ENCODE results near the gene ABTB1. TPM values are rescaled to one million over a fixed set of nuclear protein-coding genes. Genes with fewer than 3 reads are reported as not detected.

The ABTB1 gene
- polyA plus RNA-seq (2012; ENCODE audit: missing spikeins): 8.1 TPM

- DNase-seq (ENCODE audit: insufficient read length) (peak; percentile 95), FAIRE-seq (peak; percentile 83)
- TF ChIP-seq POLR2AphosphoS5 (IDR thresholded peaks at IDR 0.05; ENCODE audit: low read depth, low read length) (peak; percentile 58; the same call in 1 of the 2 replicates), TAF1 (IDR thresholded peaks at IDR 0.05; ENCODE audit: borderline replicate concordance, low read depth, low read length) (peak; percentile 60; the same call in 1 of the 2 replicates), POLR2A (IDR thresholded peaks at IDR 0.05; ENCODE audit: low read depth, low read length) (peak; percentile 78)
Measured at GRCh38 chr3:127672429-127673190, at the start of gene ABTB1. TSS of gene ABTB1 (plus strand) at chr3:127672952. CDS start at chr3:127673026, 74 bp downstream.

- FAIRE-seq (no peak), DNase-seq (ENCODE audit: insufficient read length) (no peak)
- TF ChIP-seq POLR2AphosphoS5 (IDR thresholded peaks at IDR 0.05; ENCODE audit: low read depth, low read length) (no peak), POLR2A (IDR thresholded peaks at IDR 0.05; ENCODE audit: low read depth, low read length) (no peak), TAF1 (IDR thresholded peaks at IDR 0.05; ENCODE audit: borderline replicate concordance, low read depth, low read length) (no peak)
Measured at GRCh38 chr3:127624063-127624462, 48.7 kb upstream of the ABTB1 start.

DNA sequence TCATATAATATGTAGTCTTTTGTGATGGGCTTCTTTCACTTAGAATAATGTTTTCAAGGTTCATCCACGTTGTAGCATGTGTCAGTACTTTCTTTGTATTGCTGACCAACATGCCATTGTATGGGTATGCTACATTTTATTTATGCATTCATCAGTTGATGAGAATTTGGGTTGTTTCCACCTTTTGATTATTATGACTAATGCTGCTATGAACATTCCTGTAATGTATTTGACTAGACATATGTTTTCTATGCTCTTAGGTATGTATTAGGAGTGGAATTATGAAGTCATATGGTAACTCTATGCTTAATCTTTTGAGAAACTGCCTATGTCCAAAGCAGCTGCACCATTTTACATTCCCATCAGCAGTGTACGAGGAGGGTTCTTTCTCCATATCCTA, 46.9 kb upstream of the ABTB1 start:
- TF ChIP-seq POLR2AphosphoS5 (IDR thresholded peaks at IDR 0.05; ENCODE audit: low read depth, low read length) (no peak), TAF1 (IDR thresholded peaks at IDR 0.05; ENCODE audit: borderline replicate concordance, low read depth, low read length) (no peak), POLR2A (IDR thresholded peaks at IDR 0.05; ENCODE audit: low read depth, low read length) (no peak)
- FAIRE-seq (no peak), DNase-seq (ENCODE audit: insufficient read length) (no peak)

GRCh38 chr3:127628426-127628787, 44.3 kb upstream of the ABTB1 start:
- FAIRE-seq (no peak), DNase-seq (ENCODE audit: insufficient read length) (no peak)
- TF ChIP-seq POLR2A (IDR thresholded peaks at IDR 0.05; ENCODE audit: low read depth, low read length) (no peak), POLR2AphosphoS5 (IDR thresholded peaks at IDR 0.05; ENCODE audit: low read depth, low read length) (no peak), TAF1 (IDR thresholded peaks at IDR 0.05; ENCODE audit: borderline replicate concordance, low read depth, low read length) (no peak)

GRCh38 chr3:127628788-127629466, 43.8 kb upstream of the ABTB1 start, which contains the start of gene PODXL2:
TSS of gene PODXL2 (plus strand) at chr3:127629185. CDS start at chr3:127629220, 35 bp downstream.
- TF ChIP-seq POLR2A (IDR thresholded peaks at IDR 0.05; ENCODE audit: low read depth, low read length) (no peak), POLR2AphosphoS5 (IDR thresholded peaks at IDR 0.05; ENCODE audit: low read depth, low read length) (no peak), TAF1 (IDR thresholded peaks at IDR 0.05; ENCODE audit: borderline replicate concordance, low read depth, low read length) (no peak)
- FAIRE-seq (no peak), DNase-seq (ENCODE audit: insufficient read length) (peak; percentile 50)

GRCh38 chr3:127629467-127630403, 43.0 kb upstream of the ABTB1 start:
- TF ChIP-seq POLR2A (IDR thresholded peaks at IDR 0.05; ENCODE audit: low read depth, low read length) (no peak), TAF1 (IDR thresholded peaks at IDR 0.05; ENCODE audit: borderline replicate concordance, low read depth, low read length) (no peak), POLR2AphosphoS5 (IDR thresholded peaks at IDR 0.05; ENCODE audit: low read depth, low read length) (no peak)
- no peak for DNase-seq (ENCODE audit: insufficient read length)
- peak; percentile 86 for FAIRE-seq

DNA sequence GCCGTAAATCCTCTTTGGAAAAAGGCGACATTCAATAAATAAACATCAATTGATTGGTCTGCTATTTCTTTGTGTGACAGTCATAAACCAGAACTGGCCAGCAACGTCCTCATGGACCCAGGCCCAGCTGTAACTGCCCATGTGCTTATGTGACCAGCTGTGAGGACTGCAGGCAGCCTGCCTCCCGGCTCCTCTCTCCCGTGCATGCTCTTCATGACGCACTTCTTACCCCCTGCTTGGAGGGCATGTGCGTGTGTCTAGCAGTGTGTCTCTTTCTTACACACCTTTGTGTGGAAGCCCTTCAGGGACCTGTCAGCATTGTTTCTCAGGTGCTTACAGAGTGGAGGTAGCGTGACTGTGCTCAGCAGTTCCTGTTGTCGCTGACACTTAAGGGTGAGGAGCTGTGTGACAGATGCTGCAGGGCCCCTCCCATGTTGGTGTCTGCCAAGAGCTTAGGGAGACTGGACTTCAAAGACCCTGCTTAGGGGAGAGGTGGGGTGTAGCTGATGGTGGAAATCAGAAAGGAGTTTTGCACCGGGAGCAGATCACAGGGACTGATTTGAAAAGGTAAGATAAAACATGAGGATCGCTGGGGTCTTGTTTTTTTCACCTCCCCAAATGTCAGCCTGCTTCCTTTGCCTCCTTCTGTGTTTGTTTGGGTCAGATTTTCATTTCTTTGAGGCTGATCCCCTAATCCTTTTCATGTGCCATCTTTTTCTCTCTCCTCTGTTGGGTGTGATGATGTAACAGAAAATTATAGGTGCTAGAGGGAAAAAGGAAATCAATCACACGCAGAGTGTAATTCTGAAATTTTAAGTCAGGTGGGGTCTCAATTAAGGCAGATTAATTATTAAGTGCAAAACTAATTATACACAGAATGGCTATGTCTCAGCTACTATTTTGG, 41.7 kb upstream of the ABTB1 start:
- no peak for DNase-seq (ENCODE audit: insufficient read length)
- FAIRE-seq: no peak
- TF ChIP-seq POLR2AphosphoS5 (IDR thresholded peaks at IDR 0.05; ENCODE audit: low read depth, low read length): no peak
- no peak for TF ChIP-seq POLR2A (IDR thresholded peaks at IDR 0.05; ENCODE audit: low read depth, low read length)
- no peak for TF ChIP-seq TAF1 (IDR thresholded peaks at IDR 0.05; ENCODE audit: borderline replicate concordance, low read depth, low read length)

DNA sequence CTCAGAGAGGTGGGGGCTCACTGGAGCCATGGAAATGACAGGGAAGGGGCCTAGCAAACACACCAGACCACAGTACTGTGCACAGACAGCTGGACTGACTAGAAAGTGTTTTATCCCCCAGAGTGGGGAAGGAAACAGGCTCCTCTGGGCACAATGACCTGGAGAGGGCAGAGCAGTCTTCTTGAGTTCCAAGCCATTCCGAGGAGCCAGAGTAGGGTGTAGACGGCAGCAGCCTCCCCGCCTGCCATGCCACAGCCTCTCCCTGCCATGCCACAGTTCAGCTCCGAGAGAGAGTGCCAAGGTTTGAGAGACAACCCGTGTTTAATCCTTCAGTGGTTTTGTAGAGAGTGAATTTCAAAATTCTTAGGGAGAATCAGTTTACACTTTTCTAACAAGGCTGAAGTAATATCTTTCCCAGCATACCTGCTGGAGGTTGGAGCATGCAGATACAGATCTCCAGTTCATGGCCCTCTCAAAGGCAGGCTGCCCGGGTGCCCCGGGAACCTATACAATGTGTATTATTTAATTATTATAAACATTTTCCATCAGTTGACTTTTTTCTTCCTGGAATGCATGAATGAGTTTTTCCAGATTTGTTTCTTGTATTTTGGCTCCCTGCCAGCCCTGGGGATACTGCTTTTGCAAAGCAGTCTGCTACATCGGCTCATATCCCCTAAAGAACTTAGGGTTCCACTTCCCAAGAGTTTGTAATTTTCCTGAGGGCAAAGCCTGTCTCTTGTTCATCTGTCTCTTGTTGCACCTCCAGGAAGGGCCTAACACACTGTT, 40.5 kb upstream of the ABTB1 start:
- no peak for TF ChIP-seq POLR2AphosphoS5 (IDR thresholded peaks at IDR 0.05; ENCODE audit: low read depth, low read length)
- TF ChIP-seq TAF1 (IDR thresholded peaks at IDR 0.05; ENCODE audit: borderline replicate concordance, low read depth, low read length): no peak
- no peak for TF ChIP-seq POLR2A (IDR thresholded peaks at IDR 0.05; ENCODE audit: low read depth, low read length)
- no peak for FAIRE-seq
- DNase-seq (ENCODE audit: insufficient read length): no peak

DNA sequence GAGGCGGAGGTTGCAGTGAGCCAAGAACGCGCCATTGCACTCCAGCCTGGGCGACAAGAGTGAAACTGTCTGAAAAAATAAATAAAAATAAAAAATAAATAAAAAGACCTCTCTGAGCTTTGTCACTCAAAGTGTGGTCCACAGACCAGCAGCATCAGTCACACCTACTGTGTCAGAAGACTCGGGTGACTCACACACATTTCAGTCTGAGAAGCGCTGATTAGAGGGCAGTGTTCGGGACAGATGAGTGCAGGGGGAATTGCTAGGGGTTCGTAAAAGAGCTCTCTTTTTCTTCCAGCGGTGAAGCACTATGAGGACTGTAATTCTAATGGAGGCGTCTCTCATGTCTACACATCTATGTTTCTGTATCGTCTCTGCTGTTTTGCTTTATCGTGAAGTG, 38.1 kb upstream of the ABTB1 start:
- TF ChIP-seq TAF1 (IDR thresholded peaks at IDR 0.05; ENCODE audit: borderline replicate concordance, low read depth, low read length): no peak
- TF ChIP-seq POLR2AphosphoS5 (IDR thresholded peaks at IDR 0.05; ENCODE audit: low read depth, low read length): no peak
- no peak for TF ChIP-seq POLR2A (IDR thresholded peaks at IDR 0.05; ENCODE audit: low read depth, low read length)
- no peak for FAIRE-seq
- no peak for DNase-seq (ENCODE audit: insufficient read length)
